ENCODE results near the gene AFF3. TPM values are rescaled to one million over a fixed set of nuclear protein-coding genes. Genes with fewer than 3 reads are reported as not detected.

Gene AFF3
- total and polyA plus RNA-seq, 8 donors = 16.4 to 42.0 (median 21.4) TPM

- Histone ChIP-seq H3K27me3 (no peaks in the 10 kb centered on the region), H3K9me3 (no peaks in the 10 kb centered on the region), H3K27ac (no peak overlapping the region), H3K4me3 (no peak overlapping the region), H3K36me3 (no peaks in the 10 kb centered on the region), H3K4me1 (no peaks in the 10 kb centered on the region)
- ATAC-seq (no peak), DNase-seq (no peak)
- intact Hi-C loops (cut with DNase I) = no loop called here
- no peak for TF ChIP-seq CTCF (IDR thresholded peaks at IDR 0.05)
Measured at GRCh38 chr2:100140582-100140981, 1.8 kb downstream of the AFF3 start.

- TF ChIP-seq CTCF (IDR thresholded peaks at IDR 0.05) = no peak
- intact Hi-C loops (cut with DNase I) = no loop called here
- DNase-seq = no peak
- H3K27me3 ChIP-seq = no peaks in the 10 kb centered on the region
- H3K36me3 ChIP-seq = no peaks in the 10 kb centered on the region
- no peak overlapping the region for H3K4me3 ChIP-seq
- no peak for ATAC-seq
- no peaks in the 10 kb centered on the region for H3K4me1 ChIP-seq
- H3K9me3 ChIP-seq = no peaks in the 10 kb centered on the region
- H3K27ac ChIP-seq = no peak overlapping the region
Measured at GRCh38 chr2:100137866-100138570, 4.4 kb downstream of the AFF3 start.

GRCh38 chr2:100137318-100137717, 5.1 kb downstream of the AFF3 start:
- Histone ChIP-seq H3K36me3 (no peaks in the 10 kb centered on the region), H3K27ac (no peak overlapping the region), H3K4me3 (no peak overlapping the region), H3K4me1 (no peaks in the 10 kb centered on the region), H3K9me3 (no peaks in the 10 kb centered on the region), H3K27me3 (no peaks in the 10 kb centered on the region)
- DNase-seq (no peak), ATAC-seq (no peak)
- TF ChIP-seq CTCF (IDR thresholded peaks at IDR 0.05) = no peak
- intact Hi-C loops (cut with DNase I) = no loop called here

- H3K9me3 ChIP-seq = no peaks in the 10 kb centered on the region
- intact Hi-C loops (cut with DNase I) = no loop called here
- no peak for TF ChIP-seq CTCF (IDR thresholded peaks at IDR 0.05)
- H3K27ac ChIP-seq = no peak overlapping the region
- ATAC-seq (no peak), DNase-seq (no peak)
- H3K36me3 ChIP-seq = no peaks in the 10 kb centered on the region
- H3K27me3 ChIP-seq = no peaks in the 10 kb centered on the region
- no peaks in the 10 kb centered on the region for H3K4me1 ChIP-seq
- H3K4me3 ChIP-seq = no peak overlapping the region
Measured at GRCh38 chr2:100136310-100136709, 6.1 kb downstream of the AFF3 start.

GRCh38 chr2:100135415-100135814, 7.0 kb downstream of the AFF3 start:
- Histone ChIP-seq H3K27me3 (no peaks in the 10 kb centered on the region), H3K4me1 (no peaks in the 10 kb centered on the region), H3K27ac (no peak overlapping the region), H3K4me3 (no peak overlapping the region), H3K36me3 (no peaks in the 10 kb centered on the region), H3K9me3 (no peaks in the 10 kb centered on the region)
- DNase-seq (no peak), ATAC-seq (no peak)
- no peak for TF ChIP-seq CTCF (IDR thresholded peaks at IDR 0.05)
- intact Hi-C loops (cut with DNase I) = no loop called here

Measured in left lung (tissue), 10 donors.